Measurements from ENCODE around the gene SRGAP1. TPM values are rescaled to one million over a fixed set of nuclear protein-coding genes. Genes with fewer than 3 reads are reported as not detected.

Gene SRGAP1
- total RNA-seq, 1 experiment from 2014 or later: 26.8 TPM

DNA sequence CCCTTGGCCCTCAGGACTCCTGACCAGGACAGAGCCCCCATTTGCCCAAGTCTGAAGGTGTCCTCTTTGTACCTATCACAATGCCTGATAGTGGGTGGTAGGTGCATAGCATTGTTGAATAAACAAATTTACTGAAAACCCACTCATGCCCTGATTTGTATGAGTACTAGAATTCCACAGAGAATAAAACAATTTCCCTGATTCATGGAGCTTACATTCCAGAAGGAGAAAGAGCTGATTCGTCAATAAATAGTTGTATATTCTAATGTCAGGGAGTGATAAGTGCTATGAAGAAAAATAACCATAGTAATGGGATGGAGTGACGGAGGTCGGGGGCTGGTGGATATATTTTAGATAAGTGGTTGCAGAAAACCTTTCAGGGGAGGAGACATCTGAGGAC, 117.0 kb downstream of the SRGAP1 start:
- Histone ChIP-seq H3K4me3 (ENCODE audit: low read depth in 2 of 2, low read length in 2 of 2) (no peak overlapping the region), H3K36me3 (ENCODE audit: control insufficient read depth, insufficient read depth, low read length) (no peaks in the 10 kb centered on the region), H3K9me3 (ENCODE audit: control insufficient read depth, insufficient read depth, low read depth, low read length) (no peaks in the 10 kb centered on the region), H3K4me1 (ENCODE audit: control insufficient read depth, insufficient read depth, low read length) (peaks cover under 1% of the 10 kb centered on the region), H3K27me3 (ENCODE audit: control insufficient read depth, insufficient read depth, low read length) (no peaks in the 10 kb centered on the region), H3K27ac (ENCODE audit: low read length) (no peak overlapping the region)
- POLR2A ChIA-PET: no interaction called here
- TF ChIP-seq TCF7L2 (IDR thresholded peaks at IDR 0.05; ENCODE audit: low read depth, low read length): no peak
- in situ Hi-C loops (cut with HindIII; ENCODE audit: low pct_unique_long_range_greater_than_20kb, low sequenced_read_pairs) (no loop called here), intact Hi-C loops (cut with micrococcal nuclease; ENCODE audit: unreplicated experiment) (no loop called here)
- ATAC-seq: no peak
- BruUV-seq (replicated peaks): no TSS peak
- CTCF ChIA-PET: no interaction called here
- DNase-seq (ENCODE audit: low read depth, low spot score): no peak

DNA sequence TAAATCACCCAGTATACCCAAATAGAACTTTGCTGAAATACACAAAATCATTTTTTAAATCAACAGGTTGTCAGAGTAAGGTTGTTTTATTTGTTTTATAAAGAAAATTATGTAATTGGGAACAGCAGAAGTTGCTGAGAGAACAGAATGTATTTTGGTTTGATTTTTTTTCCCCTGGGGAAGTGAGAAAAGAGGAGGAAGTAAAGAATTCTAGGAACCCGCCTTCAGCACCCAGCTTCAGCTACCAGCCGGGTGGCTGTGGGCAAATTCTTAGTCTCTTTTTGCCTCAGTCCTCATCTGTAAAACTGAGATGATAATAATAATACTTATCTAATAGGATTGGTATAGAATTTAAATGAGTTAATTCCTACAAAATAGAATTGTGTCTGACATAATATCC, 119.4 kb downstream of the SRGAP1 start:
- Histone ChIP-seq H3K4me1 (ENCODE audit: control insufficient read depth, insufficient read depth, low read length) (peaks cover 3% of the 10 kb centered on the region; the same call in 1 of the 2 replicates), H3K9me3 (ENCODE audit: control insufficient read depth, insufficient read depth, low read depth, low read length) (no peaks in the 10 kb centered on the region), H3K36me3 (ENCODE audit: control insufficient read depth, insufficient read depth, low read length) (no peaks in the 10 kb centered on the region), H3K4me3 (ENCODE audit: low read depth in 2 of 2, low read length in 2 of 2) (no peak overlapping the region), H3K27ac (ENCODE audit: low read length) (no peak overlapping the region), H3K27me3 (ENCODE audit: control insufficient read depth, insufficient read depth, low read length) (no peaks in the 10 kb centered on the region)
- DNase-seq (ENCODE audit: low read depth, low spot score) (no peak), ATAC-seq (no peak)
- in situ Hi-C loops (cut with HindIII; ENCODE audit: low pct_unique_long_range_greater_than_20kb, low sequenced_read_pairs) (no loop called here), intact Hi-C loops (cut with micrococcal nuclease; ENCODE audit: unreplicated experiment) (no loop called here)
- TF ChIP-seq SIN3A (IDR thresholded peaks at IDR 0.05; ENCODE audit: borderline replicate concordance, insufficient read depth, low read depth, low read length) (no peak), TCF7L2 (IDR thresholded peaks at IDR 0.05; ENCODE audit: low read depth, low read length) (no peak), POLR2AphosphoS5 (IDR thresholded peaks at IDR 0.05; ENCODE audit: low read depth, low read length) (no peak)
- TF ChIP-seq, protein P1, sequence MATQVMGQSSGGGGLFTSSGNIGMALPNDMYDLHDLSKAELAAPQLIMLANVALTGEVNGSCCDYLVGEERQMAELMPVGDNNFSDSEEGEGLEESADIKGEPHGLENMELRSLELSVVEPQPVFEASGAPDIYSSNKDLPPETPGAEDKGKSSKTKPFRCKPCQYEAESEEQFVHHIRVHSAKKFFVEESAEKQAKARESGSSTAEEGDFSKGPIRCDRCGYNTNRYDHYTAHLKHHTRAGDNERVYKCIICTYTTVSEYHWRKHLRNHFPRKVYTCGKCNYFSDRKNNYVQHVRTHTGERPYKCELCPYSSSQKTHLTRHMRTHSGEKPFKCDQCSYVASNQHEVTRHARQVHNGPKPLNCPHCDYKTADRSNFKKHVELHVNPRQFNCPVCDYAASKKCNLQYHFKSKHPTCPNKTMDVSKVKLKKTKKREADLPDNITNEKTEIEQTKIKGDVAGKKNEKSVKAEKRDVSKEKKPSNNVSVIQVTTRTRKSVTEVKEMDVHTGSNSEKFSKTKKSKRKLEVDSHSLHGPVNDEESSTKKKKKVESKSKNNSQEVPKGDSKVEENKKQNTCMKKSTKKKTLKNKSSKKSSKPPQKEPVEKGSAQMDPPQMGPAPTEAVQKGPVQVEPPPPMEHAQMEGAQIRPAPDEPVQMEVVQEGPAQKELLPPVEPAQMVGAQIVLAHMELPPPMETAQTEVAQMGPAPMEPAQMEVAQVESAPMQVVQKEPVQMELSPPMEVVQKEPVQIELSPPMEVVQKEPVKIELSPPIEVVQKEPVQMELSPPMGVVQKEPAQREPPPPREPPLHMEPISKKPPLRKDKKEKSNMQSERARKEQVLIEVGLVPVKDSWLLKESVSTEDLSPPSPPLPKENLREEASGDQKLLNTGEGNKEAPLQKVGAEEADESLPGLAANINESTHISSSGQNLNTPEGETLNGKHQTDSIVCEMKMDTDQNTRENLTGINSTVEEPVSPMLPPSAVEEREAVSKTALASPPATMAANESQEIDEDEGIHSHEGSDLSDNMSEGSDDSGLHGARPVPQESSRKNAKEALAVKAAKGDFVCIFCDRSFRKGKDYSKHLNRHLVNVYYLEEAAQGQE (IDR thresholded peaks at IDR 0.05; ENCODE audit: insufficient read depth in 1 of 2, low read depth in 2 of 2, low read length in 1 of 2): no peak
- TF ChIP-seq, protein P2, sequence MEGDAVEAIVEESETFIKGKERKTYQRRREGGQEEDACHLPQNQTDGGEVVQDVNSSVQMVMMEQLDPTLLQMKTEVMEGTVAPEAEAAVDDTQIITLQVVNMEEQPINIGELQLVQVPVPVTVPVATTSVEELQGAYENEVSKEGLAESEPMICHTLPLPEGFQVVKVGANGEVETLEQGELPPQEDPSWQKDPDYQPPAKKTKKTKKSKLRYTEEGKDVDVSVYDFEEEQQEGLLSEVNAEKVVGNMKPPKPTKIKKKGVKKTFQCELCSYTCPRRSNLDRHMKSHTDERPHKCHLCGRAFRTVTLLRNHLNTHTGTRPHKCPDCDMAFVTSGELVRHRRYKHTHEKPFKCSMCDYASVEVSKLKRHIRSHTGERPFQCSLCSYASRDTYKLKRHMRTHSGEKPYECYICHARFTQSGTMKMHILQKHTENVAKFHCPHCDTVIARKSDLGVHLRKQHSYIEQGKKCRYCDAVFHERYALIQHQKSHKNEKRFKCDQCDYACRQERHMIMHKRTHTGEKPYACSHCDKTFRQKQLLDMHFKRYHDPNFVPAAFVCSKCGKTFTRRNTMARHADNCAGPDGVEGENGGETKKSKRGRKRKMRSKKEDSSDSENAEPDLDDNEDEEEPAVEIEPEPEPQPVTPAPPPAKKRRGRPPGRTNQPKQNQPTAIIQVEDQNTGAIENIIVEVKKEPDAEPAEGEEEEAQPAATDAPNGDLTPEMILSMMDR (IDR thresholded peaks at IDR 0.05): no peak
- BruUV-seq (replicated peaks): no TSS peak
- ChIA-PET CTCF (no interaction called here), POLR2A (interaction anchor here (0.6 kb wide), 1 partner anchor 133 kb away, joined by 3 read pairs; no protein-coding TSS in a partner anchor)

DNA sequence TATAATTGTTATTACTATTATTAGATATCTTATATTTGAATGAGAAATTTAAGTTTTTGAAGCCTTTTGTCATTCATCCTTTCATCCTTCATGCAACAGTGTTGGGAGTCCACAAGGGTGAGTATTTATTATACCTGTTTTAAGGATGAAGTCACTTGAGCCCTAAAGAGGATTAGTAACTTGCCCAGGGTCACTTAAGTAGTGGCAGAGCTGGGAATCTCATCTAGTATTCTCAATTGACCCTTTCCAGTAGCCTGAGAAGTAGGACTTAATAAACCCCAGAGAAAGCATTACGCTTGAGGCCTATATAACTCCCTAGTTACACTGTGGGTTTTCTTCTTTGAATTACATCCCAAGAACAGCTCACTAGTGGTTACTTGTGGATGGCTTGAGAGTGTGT, 119.8 kb downstream of the SRGAP1 start:
- no peaks in the 10 kb centered on the region for H3K36me3 ChIP-seq (ENCODE audit: control insufficient read depth, insufficient read depth, low read length)
- H3K4me1 ChIP-seq (ENCODE audit: control insufficient read depth, insufficient read depth, low read length): peaks cover 3% of the 10 kb centered on the region; the same call in 1 of the 2 replicates
- ATAC-seq (no peak), DNase-seq (ENCODE audit: low read depth, low spot score) (no peak)
- ChIA-PET CTCF (no interaction called here), POLR2A (no interaction called here)
- in situ Hi-C loops (cut with HindIII; ENCODE audit: low pct_unique_long_range_greater_than_20kb, low sequenced_read_pairs): no loop called here
- no peaks in the 10 kb centered on the region for H3K9me3 ChIP-seq (ENCODE audit: control insufficient read depth, insufficient read depth, low read depth, low read length)
- H3K27me3 ChIP-seq (ENCODE audit: control insufficient read depth, insufficient read depth, low read length): no peaks in the 10 kb centered on the region
- TF ChIP-seq, protein P1 (IDR thresholded peaks at IDR 0.05; ENCODE audit: insufficient read depth in 1 of 2, low read depth in 2 of 2, low read length in 1 of 2): no peak
- TF ChIP-seq POLR2AphosphoS5 (IDR thresholded peaks at IDR 0.05; ENCODE audit: low read depth, low read length): no peak
- no TSS peak for BruUV-seq (replicated peaks)
- no peak overlapping the region for H3K4me3 ChIP-seq (ENCODE audit: low read depth in 2 of 2, low read length in 2 of 2)
- intact Hi-C loops (cut with micrococcal nuclease; ENCODE audit: unreplicated experiment): no loop called here
- H3K27ac ChIP-seq (ENCODE audit: low read length): peak overlapping the region; percentile 42; the same call in 1 of the 2 replicates
